Measurements from ENCODE around the gene EXT2. TPM values are rescaled to one million over a fixed set of nuclear protein-coding genes. Genes with fewer than 3 reads are reported as not detected.

EXT2 gene
- polyA plus RNA-seq, 1 of the 3 experiments (the other 2 are of a cell fraction), result 92.9 TPM

- Histone ChIP-seq H3K27me3 (ENCODE audit: insufficient read depth) (no peaks in the 10 kb centered on the region), H3K9me2 (no peaks in the 10 kb centered on the region), H3K4me1 (ENCODE audit: control insufficient read depth in 1 of 2, insufficient read depth in 2 of 2, low read depth in 1 of 2, low read length in 1 of 2) (peaks cover 0 to 10% of the 10 kb centered on the region in 2 experiments; a peak in 1 of 4 replicates), H4K20me1 (ENCODE audit: insufficient read depth) (no peaks in the 10 kb centered on the region), H3K4me2 (no peak overlapping the region), H3K4me3 (ENCODE audit: low read depth in 2 of 2, low read length in 1 of 2) (no peak overlapping the region), H3K36me3 (replicated peaks in 1 of 2; ENCODE audit: control insufficient read depth in 1 of 2, insufficient read depth in 2 of 2, low read length in 1 of 2) (no peaks in the 10 kb centered on the region), H3K79me2 (ENCODE audit: insufficient read depth) (no peaks in the 10 kb centered on the region), H3K9ac (no peak overlapping the region), H3K27ac (ENCODE audit: low read depth in 2 of 2, low read length in 1 of 2) (no peak overlapping the region), H3F3A (replicated peaks; ENCODE audit: insufficient read depth) (no peaks in the 10 kb centered on the region), H3K9me3 (no peaks in the 10 kb centered on the region), H2AFZ (ENCODE audit: low read depth) (no peak overlapping the region)
- 60% methylated on average over 1 of the region's 7 CpGs for whole genome bisulfite sequencing (ENCODE audit: low lambda C conversion rate)
- DNase-seq, result no peak
- CTCF ChIA-PET, result interaction anchor here (0.8 to 1.5 kb wide), 5 partner anchors 10 to 337 kb away, joined by 3 to 5 read pairs (median 3); no protein-coding TSS in a partner anchor
- TF ChIP-seq MXI1 (IDR thresholded peaks at IDR 0.05; ENCODE audit: low read depth, low read length) (no peak), CTCF (IDR thresholded peaks at IDR 0.05) (no peak)
- POLR2A ChIA-PET, result no interaction called here
Measured at GRCh38 chr11:44280257-44280656, 184.8 kb downstream of the EXT2 start.

- Histone ChIP-seq H2AFZ (ENCODE audit: low read depth) (no peak overlapping the region), H3K27me3 (ENCODE audit: insufficient read depth) (no peaks in the 10 kb centered on the region), H3K9ac (no peak overlapping the region), H3K4me3 (ENCODE audit: low read depth in 2 of 2, low read length in 1 of 2) (no peak overlapping the region), H3K4me1 (ENCODE audit: control insufficient read depth in 1 of 2, insufficient read depth in 2 of 2, low read depth in 1 of 2, low read length in 1 of 2) (peaks cover 0 to 15% of the 10 kb centered on the region in 2 experiments; a peak in 1 of 4 replicates), H3K4me2 (no peak overlapping the region), H3K79me2 (ENCODE audit: insufficient read depth) (no peaks in the 10 kb centered on the region), H3K9me2 (no peaks in the 10 kb centered on the region), H3F3A (replicated peaks; ENCODE audit: insufficient read depth) (no peaks in the 10 kb centered on the region), H4K20me1 (ENCODE audit: insufficient read depth) (no peaks in the 10 kb centered on the region), H3K9me3 (no peaks in the 10 kb centered on the region), H3K27ac (ENCODE audit: low read depth in 2 of 2, low read length in 1 of 2) (no peak overlapping the region), H3K36me3 (replicated peaks in 1 of 2; ENCODE audit: control insufficient read depth in 1 of 2, insufficient read depth in 2 of 2, low read length in 1 of 2) (no peaks in the 10 kb centered on the region)
- WGBS (ENCODE audit: low lambda C conversion rate), result 87% methylated on average over 9 of the region's 9 CpGs
- no peak for DNase-seq
- ChIA-PET CTCF (interaction anchor here (1.0 to 1.5 kb wide), 2 partner anchors 19 to 255 kb away, joined by 3 to 5 read pairs; no protein-coding TSS in a partner anchor), POLR2A (no interaction called here)
- TF ChIP-seq TEAD4 (IDR thresholded peaks at IDR 0.05; ENCODE audit: borderline replicate concordance, insufficient read depth) (no peak), RCOR1 (IDR thresholded peaks at IDR 0.05; ENCODE audit: low read length) (no peak), CHD2 (IDR thresholded peaks at IDR 0.05; ENCODE audit: low read length, partially characterized antibody) (no peak), EZH2phosphoT487 (IDR thresholded peaks at IDR 0.05; ENCODE audit: borderline replicate concordance, low read depth) (no peak)
Measured at GRCh38 chr11:44281151-44281550, 185.7 kb downstream of the EXT2 start.

GRCh38 chr11:44282620-44283019 lies 187.1 kb downstream of the EXT2 start:
- H3F3A ChIP-seq (replicated peaks; ENCODE audit: insufficient read depth), result no peaks in the 10 kb centered on the region
- no peak overlapping the region for H2AFZ ChIP-seq (ENCODE audit: low read depth)
- H3K4me3 ChIP-seq (ENCODE audit: low read depth in 2 of 2, low read length in 1 of 2), result no peak overlapping the region
- H3K27me3 ChIP-seq (ENCODE audit: insufficient read depth), result no peaks in the 10 kb centered on the region
- H3K4me1 ChIP-seq (ENCODE audit: control insufficient read depth in 1 of 2, insufficient read depth in 2 of 2, low read depth in 1 of 2, low read length in 1 of 2), result peaks cover 0 to 10% of the 10 kb centered on the region in 2 experiments; a peak in 1 of 4 replicates
- WGBS (ENCODE audit: low lambda C conversion rate), result 77% methylated on average over 5 of the region's 5 CpGs
- DNase-seq, result no peak
- H3K79me2 ChIP-seq (ENCODE audit: insufficient read depth), result no peaks in the 10 kb centered on the region
- no peaks in the 10 kb centered on the region for H4K20me1 ChIP-seq (ENCODE audit: insufficient read depth)
- H3K27ac ChIP-seq (ENCODE audit: low read depth in 2 of 2, low read length in 1 of 2), result no peak overlapping the region
- ChIA-PET CTCF (interaction anchor here (1.0 kb wide), 1 partner anchor 334 kb away, joined by 3 read pairs; no protein-coding TSS in a partner anchor), POLR2A (no interaction called here)
- H3K36me3 ChIP-seq (replicated peaks in 1 of 2; ENCODE audit: control insufficient read depth in 1 of 2, insufficient read depth in 2 of 2, low read length in 1 of 2), result no peaks in the 10 kb centered on the region
- H3K4me2 ChIP-seq, result no peak overlapping the region
- no peak overlapping the region for H3K9ac ChIP-seq
- no peaks in the 10 kb centered on the region for H3K9me2 ChIP-seq
- no peaks in the 10 kb centered on the region for H3K9me3 ChIP-seq
- TF ChIP-seq GABPA (IDR thresholded peaks at IDR 0.05; ENCODE audit: low read depth), result no peak
- no peak for TF ChIP-seq SIN3A (IDR thresholded peaks at IDR 0.05; ENCODE audit: borderline replicate concordance, low read depth, low read length)
- TF ChIP-seq USF2 (IDR thresholded peaks at IDR 0.05; ENCODE audit: borderline replicate concordance, low read depth, low read length), result no peak
- no peak for TF ChIP-seq CHD2 (IDR thresholded peaks at IDR 0.05; ENCODE audit: low read length, partially characterized antibody)
- TF ChIP-seq SMC3 (IDR thresholded peaks at IDR 0.05; ENCODE audit: low read depth, low read length), result no peak
- TF ChIP-seq ELF1 (IDR thresholded peaks at IDR 0.05), result no peak
- no peak for TF ChIP-seq USF1 (IDR thresholded peaks at IDR 0.05; ENCODE audit: borderline replicate concordance, low read depth)
- no peak for TF ChIP-seq FOXM1 (IDR thresholded peaks at IDR 0.05; ENCODE audit: low read depth)
- no peak for TF ChIP-seq ZBTB33 (IDR thresholded peaks at IDR 0.05; ENCODE audit: borderline replicate concordance, low read depth)
- TF ChIP-seq YY1 (IDR thresholded peaks at IDR 0.05; ENCODE audit: low read depth), result no peak
- no peak for TF ChIP-seq FOSL2 (IDR thresholded peaks at IDR 0.05; ENCODE audit: borderline replicate concordance, low read depth)
- TF ChIP-seq MEF2A (IDR thresholded peaks at IDR 0.05; ENCODE audit: borderline replicate concordance, low read depth), result no peak
